GM12865 (cell line): ENCODE data around the gene MACF1.

Experiments used
- DNase-seq: peaks from one replicate; pipeline ENCODE4 v3.0.0; 2010; ENCODE audit warnings: low read depth
- H3K4me3 ChIP-seq: 2 replicates; pipeline ENCODE4 v1.5.1; 2011; ENCODE audit warnings: mild to moderate bottlenecking, low read depth, low read length, control low read depth
- TF ChIP-seq, protein P1 (sequence below): IDR thresholded peaks from 2 replicates; pipeline ENCODE4 v1.5.1; 2011; ENCODE audit warnings: low read length, control low read depth, low read depth, inconsistent platforms; ENCODE audit not compliant: insufficient read depth; ENCODE audit errors: missing control alignments

Gene MACF1

DNA sequence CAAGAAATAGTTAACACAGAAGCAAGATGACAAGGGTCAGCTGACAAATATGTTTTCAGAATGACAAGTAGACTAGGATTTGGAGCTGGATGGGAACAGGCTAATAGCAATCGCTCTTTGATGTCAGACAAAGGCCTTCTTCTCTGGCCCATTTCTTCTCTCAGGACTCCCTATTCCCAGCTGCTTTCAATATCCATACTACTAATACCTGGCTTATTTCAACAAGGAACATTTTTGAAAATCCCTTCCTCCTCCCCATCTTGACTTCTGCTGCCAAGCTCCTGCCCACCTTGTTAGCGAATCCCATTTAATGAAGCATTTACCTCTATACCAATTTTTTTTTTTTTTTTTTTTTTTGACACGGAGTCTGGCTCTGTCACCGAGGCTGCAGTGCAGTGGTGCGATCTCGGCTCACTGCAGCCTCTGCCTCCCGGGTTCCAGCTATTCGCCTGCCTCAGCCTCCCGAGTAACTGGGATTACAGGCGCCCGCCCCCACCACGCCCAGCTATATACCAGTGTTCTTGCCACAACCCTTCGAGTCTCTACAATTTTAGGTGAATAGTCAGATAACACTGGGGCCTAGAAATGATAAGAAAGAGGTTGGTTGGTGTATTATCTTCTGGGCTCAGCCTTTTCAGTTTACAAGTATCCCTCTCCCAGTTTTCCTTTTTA lies 68.4 kb downstream of the MACF1 start:
- TF ChIP-seq, protein P1, sequence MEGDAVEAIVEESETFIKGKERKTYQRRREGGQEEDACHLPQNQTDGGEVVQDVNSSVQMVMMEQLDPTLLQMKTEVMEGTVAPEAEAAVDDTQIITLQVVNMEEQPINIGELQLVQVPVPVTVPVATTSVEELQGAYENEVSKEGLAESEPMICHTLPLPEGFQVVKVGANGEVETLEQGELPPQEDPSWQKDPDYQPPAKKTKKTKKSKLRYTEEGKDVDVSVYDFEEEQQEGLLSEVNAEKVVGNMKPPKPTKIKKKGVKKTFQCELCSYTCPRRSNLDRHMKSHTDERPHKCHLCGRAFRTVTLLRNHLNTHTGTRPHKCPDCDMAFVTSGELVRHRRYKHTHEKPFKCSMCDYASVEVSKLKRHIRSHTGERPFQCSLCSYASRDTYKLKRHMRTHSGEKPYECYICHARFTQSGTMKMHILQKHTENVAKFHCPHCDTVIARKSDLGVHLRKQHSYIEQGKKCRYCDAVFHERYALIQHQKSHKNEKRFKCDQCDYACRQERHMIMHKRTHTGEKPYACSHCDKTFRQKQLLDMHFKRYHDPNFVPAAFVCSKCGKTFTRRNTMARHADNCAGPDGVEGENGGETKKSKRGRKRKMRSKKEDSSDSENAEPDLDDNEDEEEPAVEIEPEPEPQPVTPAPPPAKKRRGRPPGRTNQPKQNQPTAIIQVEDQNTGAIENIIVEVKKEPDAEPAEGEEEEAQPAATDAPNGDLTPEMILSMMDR, result no peak
- H3K4me3 ChIP-seq, result no peak overlapping the region
- no peak for DNase-seq

DNA sequence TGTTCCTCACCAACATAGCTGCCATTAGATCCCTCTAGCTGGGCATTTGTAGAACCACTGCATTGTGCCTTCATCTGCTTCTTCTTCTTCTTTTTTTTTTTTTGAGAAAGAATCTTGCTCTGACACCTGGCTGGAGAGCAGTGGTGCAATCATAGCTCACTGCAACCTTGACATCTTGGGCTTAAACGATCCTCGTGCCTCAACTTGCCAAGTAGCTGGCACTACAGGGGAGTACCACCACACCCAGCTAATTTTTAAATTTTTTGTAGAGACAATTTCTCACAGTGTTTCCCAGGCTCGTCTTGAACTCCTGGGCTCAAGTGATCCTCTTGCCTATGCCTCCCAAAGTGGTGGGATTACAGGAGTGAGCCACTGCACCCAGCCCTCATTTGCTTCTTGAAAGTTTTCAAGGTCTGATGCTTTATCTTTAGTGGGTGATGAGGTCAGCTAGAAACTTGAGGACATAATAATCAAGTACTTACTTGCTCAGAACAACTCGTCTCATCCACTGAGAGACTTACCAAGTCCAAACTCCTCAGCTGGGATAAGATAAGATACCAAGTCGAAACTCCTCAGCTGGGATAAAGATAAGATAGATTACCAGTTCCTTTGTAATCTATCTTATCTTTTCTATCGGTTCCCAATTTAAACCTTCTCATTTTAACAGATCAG lies 71.5 kb downstream of the MACF1 start:
- TF ChIP-seq, protein P1, result no peak
- no peak for DNase-seq
- H3K4me3 ChIP-seq, result no peak overlapping the region

DNA sequence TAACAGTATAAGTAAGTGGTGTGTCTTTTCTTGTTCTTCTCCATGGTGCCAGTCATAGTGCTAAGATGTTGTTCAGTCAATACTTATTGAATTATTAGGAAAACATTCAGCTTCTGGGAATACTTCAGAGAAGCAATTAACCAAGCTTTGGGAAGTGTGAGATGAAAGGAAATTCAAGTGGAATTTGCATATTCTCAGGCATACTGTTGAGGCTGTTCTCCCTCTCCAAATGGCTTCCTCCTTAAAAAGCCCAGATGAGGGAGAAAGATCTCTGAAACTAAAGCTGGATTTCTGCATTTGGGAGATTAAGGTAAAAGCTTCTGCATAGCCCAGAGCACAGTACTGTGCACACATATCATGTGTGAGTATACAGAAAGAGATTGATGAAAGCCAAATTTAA lies 73.4 kb downstream of the MACF1 start:
- TF ChIP-seq, protein P1, result no peak
- DNase-seq, result no peak
- H3K4me3 ChIP-seq, result no peak overlapping the region

DNA sequence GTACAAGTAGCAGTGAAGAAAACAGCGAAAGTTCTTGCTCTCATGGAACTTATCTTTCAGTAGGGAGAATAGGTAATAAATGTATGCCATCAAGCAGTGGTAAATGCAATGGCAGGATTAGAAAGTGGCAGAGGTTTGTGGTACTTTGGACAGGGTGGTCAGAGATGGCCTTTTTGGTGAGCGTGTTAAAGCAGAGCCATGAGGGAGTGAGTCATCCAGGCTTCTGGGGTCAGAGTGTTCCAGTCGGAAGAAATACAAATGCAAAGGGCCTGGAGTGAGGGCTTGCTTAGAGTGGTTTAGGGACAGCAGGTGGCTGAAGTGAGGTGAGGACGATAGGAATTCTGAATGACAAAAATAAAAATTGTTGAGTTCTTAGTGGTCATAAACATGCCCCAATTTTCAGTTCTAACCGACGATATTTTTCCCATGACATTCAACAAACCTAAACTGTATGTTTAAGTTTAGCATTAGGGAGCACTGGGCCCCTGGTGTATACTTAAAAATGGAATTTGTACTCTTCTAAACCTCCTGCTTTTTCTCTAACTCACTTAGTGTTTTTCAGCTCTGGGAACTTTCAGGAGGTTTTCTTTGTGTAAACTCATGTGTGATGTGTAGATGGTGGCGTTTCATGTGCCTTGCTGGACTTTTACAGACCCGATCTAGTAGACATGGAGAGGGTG lies 78.2 kb downstream of the MACF1 start:
- TF ChIP-seq, protein P1, result no peak
- H3K4me3 ChIP-seq, result no peak overlapping the region
- DNase-seq, result no peak

DNA sequence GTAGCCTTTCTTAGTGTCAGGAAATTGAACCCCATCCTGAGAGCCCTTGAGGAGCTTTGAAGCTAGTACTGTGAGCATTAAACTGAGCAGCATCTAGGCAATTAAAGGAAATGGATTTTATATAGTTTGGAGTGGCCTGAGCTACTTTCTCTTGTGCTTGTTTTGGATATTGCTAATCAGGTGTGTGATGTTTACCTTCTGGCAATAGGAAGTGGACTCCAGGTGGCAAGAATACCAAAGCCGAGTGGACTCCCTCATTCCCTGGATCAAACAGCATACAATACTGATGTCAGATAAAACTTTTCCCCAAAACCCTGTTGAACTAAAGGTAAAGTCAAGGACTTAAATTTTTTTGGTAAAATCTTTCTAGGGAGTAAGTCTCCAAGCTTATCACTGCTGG lies 79.4 kb downstream of the MACF1 start:
- TF ChIP-seq, protein P1, result no peak
- no peak overlapping the region for H3K4me3 ChIP-seq
- DNase-seq, result no peak

DNA sequence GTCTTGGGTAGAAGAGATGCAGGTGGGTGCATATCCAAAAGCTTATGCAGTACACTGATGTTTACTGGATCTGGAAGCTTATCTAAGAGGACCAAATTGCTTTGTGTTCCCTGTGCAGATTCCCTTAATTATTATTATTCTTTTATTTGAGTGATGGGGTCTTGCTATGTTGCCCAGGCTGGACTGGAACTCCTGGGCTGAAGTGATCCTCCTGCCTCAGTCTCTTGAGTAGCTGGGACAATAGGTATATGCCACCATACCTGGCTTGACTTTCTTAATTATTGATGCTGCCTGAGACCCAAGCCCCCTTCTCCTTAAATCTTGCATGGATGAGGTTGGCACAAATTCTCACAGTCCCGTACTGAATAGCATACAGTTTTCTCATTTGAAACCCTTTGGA lies 83.0 kb downstream of the MACF1 start:
- H3K4me3 ChIP-seq, result no peak overlapping the region
- TF ChIP-seq, protein P1, result no peak
- no peak for DNase-seq
